ENCODE measurements around the gene HPSE2. TPM values are rescaled to one million over a fixed set of nuclear protein-coding genes. Genes with fewer than 3 reads are reported as not detected.

The HPSE2 gene
- total and polyA plus RNA-seq, 4 donors, result 0.05 TPM; not detected in 3

GRCh38 chr10:98623176-98623575, 612.5 kb downstream of the HPSE2 start (continued):
- TF ChIP-seq REST (IDR thresholded peaks at IDR 0.05) (no peak), EGR1 (IDR thresholded peaks at IDR 0.05; ENCODE audit: low read depth in 2 of 2) (no peak), HNF4G (IDR thresholded peaks at IDR 0.05) (no peak)

DNA sequence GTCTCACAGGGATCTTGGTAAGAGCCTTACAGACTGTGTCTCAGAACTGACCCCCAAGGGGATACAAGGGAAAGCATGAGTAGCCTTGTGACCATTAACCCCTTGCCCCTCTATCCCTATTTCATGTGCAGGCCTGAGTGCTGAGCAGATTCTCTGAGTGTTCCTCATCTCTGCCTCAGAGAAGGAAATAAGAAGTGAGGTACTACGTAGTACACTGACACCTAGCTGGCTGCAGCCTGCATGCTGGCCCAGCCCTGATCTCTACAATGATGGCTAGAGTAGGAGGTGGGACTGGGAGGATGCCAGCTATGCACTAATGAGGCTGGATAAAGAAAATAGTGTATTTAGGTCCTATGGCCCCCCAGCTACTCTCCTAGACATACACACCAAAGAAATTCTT, 614.0 kb downstream of the HPSE2 start:
- Histone ChIP-seq H3K9me3 (ENCODE audit: control insufficient read depth in 4 of 4, low read length in 3 of 4) (peaks cover 0 to 1% (median 0%) of the 10 kb centered on the region in 4 donors), H3K9ac (ENCODE audit: low read depth in 1 of 2, low read length in 2 of 2) (no peak overlapping the region), H3K36me3 (ENCODE audit: control insufficient read depth in 4 of 4, insufficient read depth in 3 of 4, low read depth in 1 of 4, low read length in 3 of 4) (no peaks in the 10 kb centered on the region), H3K27ac (ENCODE audit: low read depth in 1 of 2, low read length in 2 of 2) (no peak overlapping the region), H3K27me3 (ENCODE audit: control insufficient read depth in 4 of 4, insufficient read depth in 4 of 4, low read length in 3 of 4) (no peaks in the 10 kb centered on the region), H3K4me3 (ENCODE audit: low read depth in 1 of 3, low read length in 3 of 3) (no peak overlapping the region), H3K4me1 (ENCODE audit: control insufficient read depth in 4 of 4, insufficient read depth in 4 of 4, low read length in 3 of 4) (no peaks in the 10 kb centered on the region)
- no peak for TF ChIP-seq HNF4G (IDR thresholded peaks at IDR 0.05)
- no peak for TF ChIP-seq FOXA2 (IDR thresholded peaks at IDR 0.05)
- TF ChIP-seq SP1 (IDR thresholded peaks at IDR 0.05), result no peak
- no peak for TF ChIP-seq RXRA (IDR thresholded peaks at IDR 0.05)
- TF ChIP-seq HNF4A (conservative IDR thresholded peaks at IDR 0.05), result no peak
- no peak for TF ChIP-seq MAX (IDR thresholded peaks at IDR 0.05)
- TF ChIP-seq RAD21 (IDR thresholded peaks at IDR 0.05), result no peak
- TF ChIP-seq YY1 (IDR thresholded peaks at IDR 0.05), result no peak
- TF ChIP-seq FOXA1 (IDR thresholded peaks at IDR 0.05), result no peak
- TF ChIP-seq CTCF (IDR thresholded peaks at IDR 0.05; ENCODE audit: low read depth, low read length, missing input control), result no peak
- no peak for TF ChIP-seq JUND (IDR thresholded peaks at IDR 0.05)
- TF ChIP-seq GABPA (IDR thresholded peaks at IDR 0.05 in 1 of 2, conservative IDR thresholded peaks at IDR 0.05 in 1 of 2), result no peak
- TF ChIP-seq TAF1 (conservative IDR thresholded peaks at IDR 0.05), result no peak
- TF ChIP-seq ZBTB33 (IDR thresholded peaks at IDR 0.05), result no peak
- TF ChIP-seq REST (IDR thresholded peaks at IDR 0.05), result no peak
- TF ChIP-seq, protein P1, sequence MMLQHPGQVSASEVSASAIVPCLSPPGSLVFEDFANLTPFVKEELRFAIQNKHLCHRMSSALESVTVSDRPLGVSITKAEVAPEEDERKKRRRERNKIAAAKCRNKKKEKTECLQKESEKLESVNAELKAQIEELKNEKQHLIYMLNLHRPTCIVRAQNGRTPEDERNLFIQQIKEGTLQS (IDR thresholded peaks at IDR 0.05), result no peak
- TF ChIP-seq EGR1 (IDR thresholded peaks at IDR 0.05; ENCODE audit: low read depth in 2 of 2), result no peak
- no peak for TF ChIP-seq NR2F2 (IDR thresholded peaks at IDR 0.05)
- no peak for DNase-seq (ENCODE audit: low spot score)
- 67% methylated on average over 1 of the region's 1 CpG for WGBS
